Ovary (tissue), 3 donors: ENCODE measurements around the gene TEDC1.

Experiments
- CTCF ChIP-seq, 3 donors: fragments of 450-650 bp in 2 of 3; fragments of 200-600 bp in 1 of 3; IDR thresholded peaks; one replicate each; pipeline versions ENCODE4 v1.5.1 to v1.8.0; 2016 to 2022; ENCODE audit warnings: antibody characterized with exemption in 3 of 3, mild to moderate bottlenecking in 1 of 3
- POLR2A ChIP-seq: fragments of 450-650 bp; IDR thresholded peaks from one replicate; pipeline ENCODE4 v1.6.1; 2017; ENCODE audit warnings: antibody characterized with exemption, mild to moderate bottlenecking, moderate library complexity
- donor health status: DM: no; HTN: no; CAD: no.

- TF ChIP-seq CTCF (IDR thresholded peaks at IDR 0.05) (no peak), POLR2A (no peak)
Observed at GRCh38 chr14:105442125-105442524, 48.9 kb upstream of the TEDC1 start.
